ENCODE data around the gene AP2B1. TPM values are rescaled to one million over a fixed set of nuclear protein-coding genes. Genes with fewer than 3 reads are reported as not detected.

AP2B1 gene
- total and polyA plus RNA-seq, 9 of the 15 experiments (the other 6 are each of a cell fraction or from before 2014, with no cell fraction given): 60.1 to 287 (median 105) TPM

DNA sequence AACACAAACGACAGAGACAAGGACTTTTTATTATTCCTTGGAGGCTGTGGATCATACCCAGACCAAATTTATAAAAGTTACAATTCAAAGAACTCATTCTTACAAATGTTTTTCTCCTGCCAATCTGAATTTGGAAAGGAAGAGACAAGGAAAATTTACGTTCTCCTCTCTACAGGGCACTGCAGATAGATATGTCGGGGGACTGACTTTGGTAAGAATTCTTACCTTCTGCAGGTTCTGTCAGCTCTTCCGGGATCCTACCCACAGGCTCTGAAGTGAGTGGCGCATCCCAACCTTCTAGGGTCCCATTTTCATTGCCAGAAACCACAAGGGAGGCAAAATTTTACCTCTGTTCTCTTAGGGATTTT is 47.5 kb upstream of the AP2B1 start (continued):
- TF ChIP-seq MEIS2 (IDR thresholded peaks at IDR 0.05; ENCODE audit: partially characterized antibody) (peak; percentile 18), ZNF699 (CRISPR knock-in tag; IDR thresholded peaks at IDR 0.05; ENCODE audit: insufficient replicate concordance) (no peak), ILK (tag; IDR thresholded peaks at IDR 0.05; ENCODE audit: borderline replicate concordance, low read depth) (no peak), ZNF583 (CRISPR knock-in tag; IDR thresholded peaks at IDR 0.05) (no peak), ETV1 (tag; conservative IDR thresholded peaks at IDR 0.05; ENCODE audit: low read depth) (0 out of 2 replicates have a peak, but pooled peaks have one; percentile 1), ZNF165 (CRISPR knock-in tag; IDR thresholded peaks at IDR 0.05; ENCODE audit: borderline replicate concordance) (no peak)

DNA sequence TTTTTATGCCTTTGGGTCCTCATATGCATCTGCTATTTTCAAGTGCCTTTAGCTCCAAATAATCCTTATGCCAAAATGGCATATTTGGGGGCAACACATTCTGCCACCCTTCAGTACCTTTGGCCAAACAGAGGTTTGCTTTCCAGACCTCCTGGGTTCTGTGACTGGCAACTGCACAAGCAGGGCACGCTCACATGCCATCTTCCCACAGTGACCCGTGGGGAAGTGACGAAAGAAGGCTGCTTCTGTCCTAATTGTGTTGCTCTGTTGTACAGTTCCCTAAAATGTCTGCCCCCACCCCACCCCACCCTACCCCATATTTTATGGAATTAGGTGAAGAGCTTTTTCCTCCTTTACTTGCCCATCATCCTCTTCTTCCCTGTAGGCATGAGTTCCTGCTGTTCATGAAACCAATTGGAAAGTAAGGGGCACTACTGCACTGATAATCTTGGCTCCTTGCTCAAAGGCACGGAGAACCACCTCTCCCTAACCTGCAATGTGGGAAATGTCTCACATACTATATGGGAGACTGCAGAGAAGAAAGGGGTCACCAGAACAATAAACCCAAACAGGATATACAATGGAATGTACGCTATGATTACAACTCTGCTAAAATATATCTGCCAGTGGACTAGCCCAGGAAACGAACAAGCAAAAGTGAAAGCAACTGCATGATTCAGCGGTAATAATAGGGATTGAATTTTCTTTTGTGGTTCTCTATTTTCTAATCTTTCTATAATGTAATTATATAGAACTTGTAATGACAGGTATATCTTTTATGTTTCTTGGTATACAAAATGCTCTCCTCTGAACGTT is 46.3 kb upstream of the AP2B1 start:
- peak overlapping the region; percentile 24 for H3K4me3 ChIP-seq
- in situ Hi-C loops (cut with MboI) (no loop called here), intact Hi-C loops (cut with micrococcal nuclease) (no loop called here)
- H4K20me1 ChIP-seq (replicated peaks; ENCODE audit: control insufficient read depth, insufficient read depth, low read length): no peaks in the 10 kb centered on the region
- H3K4me1 ChIP-seq (replicated peaks in 1 of 2; ENCODE audit: control insufficient read depth in 2 of 2, insufficient read depth in 2 of 2, low read length in 2 of 2): peaks cover 10 to 36% of the 10 kb centered on the region in 2 experiments; a peak in 3 of 5 replicates
- 21% methylated on average over 8 of the region's 8 CpGs for WGBS (ENCODE audit: insufficient coverage, low coverage, missing lambda C conversion rate)
- H3K9me3 ChIP-seq (replicated peaks; ENCODE audit: control insufficient read depth, insufficient read depth, low read depth, low read length): no peaks in the 10 kb centered on the region
- CTCF ChIA-PET (ENCODE audit: low intra/inter-chr PET ratio): interaction anchor here (0.9 kb wide), 1 partner anchor 399 kb away, joined by 5 read pairs; the partner anchor contains the start of gene NLE1
- H3K9me1 ChIP-seq (ENCODE audit: control insufficient read depth, insufficient read depth, low read length): no peaks in the 10 kb centered on the region
- H2AFZ ChIP-seq (ENCODE audit: low read depth, low read length): peak overlapping the region; percentile 97
- FAIRE-seq (peak; percentile 65), DNase-seq (ENCODE audit: extremely low read depth in 1 of 4, low spot score in 3 of 4) (peak in 2 of 4 experiments; percentile 36 to 39), ATAC-seq (peak; percentile 53)
- no TSS peak for BruUV-seq (replicated peaks)
- H3K4me2 ChIP-seq (ENCODE audit: insufficient read depth, low read length): peak overlapping the region; percentile 84
- H3K9ac ChIP-seq (ENCODE audit: insufficient read depth in 1 of 2, low read depth in 2 of 2, low read length in 2 of 2): peak overlapping the region; percentile 37 to 65
- no peaks in the 10 kb centered on the region for H3K27me3 ChIP-seq (ENCODE audit: control insufficient read depth in 2 of 2, insufficient read depth in 2 of 2, low read length in 2 of 2)
- H3K79me2 ChIP-seq (ENCODE audit: control insufficient read depth, insufficient read depth, low read length): no peaks in the 10 kb centered on the region
- peak overlapping the region; percentile 73 for H3K27ac ChIP-seq (ENCODE audit: extremely low read depth, low read depth, low read length)
- POLR2A ChIA-PET: interaction anchor here (0.6 kb wide), 1 partner anchor 20 kb away, joined by 3 read pairs; no protein-coding TSS in a partner anchor
- H3K36me3 ChIP-seq (ENCODE audit: control insufficient read depth, insufficient read depth, low read length): no peaks in the 10 kb centered on the region
- TF ChIP-seq ARID1B (IDR thresholded peaks at IDR 0.05) (0 out of 2 replicates have a peak, but pooled peaks have one; percentile 21), MBD2 (IDR thresholded peaks at IDR 0.05; ENCODE audit: borderline replicate concordance, low read depth) (0 out of 2 replicates have a peak, but pooled peaks have one; percentile 28), ZNF766 (CRISPR knock-in tag; conservative IDR thresholded peaks at IDR 0.05) (0 out of 2 replicates have a peak, but pooled peaks have one; percentile 11), MAFF (IDR thresholded peaks at IDR 0.05; ENCODE audit: low read length) (peak; percentile 66), C11orf30 (IDR thresholded peaks at IDR 0.05; ENCODE audit: low read depth) (peak; percentile 87), POLR2A (conservative IDR thresholded peaks at IDR 0.05) (peak; percentile 31; the same call in 1 of the 2 replicates), ZNF316 (IDR thresholded peaks at IDR 0.05) (peak; percentile 85), SMARCA4 (IDR thresholded peaks at IDR 0.05) (peak; percentile 73)
- TF ChIP-seq, protein P1, sequence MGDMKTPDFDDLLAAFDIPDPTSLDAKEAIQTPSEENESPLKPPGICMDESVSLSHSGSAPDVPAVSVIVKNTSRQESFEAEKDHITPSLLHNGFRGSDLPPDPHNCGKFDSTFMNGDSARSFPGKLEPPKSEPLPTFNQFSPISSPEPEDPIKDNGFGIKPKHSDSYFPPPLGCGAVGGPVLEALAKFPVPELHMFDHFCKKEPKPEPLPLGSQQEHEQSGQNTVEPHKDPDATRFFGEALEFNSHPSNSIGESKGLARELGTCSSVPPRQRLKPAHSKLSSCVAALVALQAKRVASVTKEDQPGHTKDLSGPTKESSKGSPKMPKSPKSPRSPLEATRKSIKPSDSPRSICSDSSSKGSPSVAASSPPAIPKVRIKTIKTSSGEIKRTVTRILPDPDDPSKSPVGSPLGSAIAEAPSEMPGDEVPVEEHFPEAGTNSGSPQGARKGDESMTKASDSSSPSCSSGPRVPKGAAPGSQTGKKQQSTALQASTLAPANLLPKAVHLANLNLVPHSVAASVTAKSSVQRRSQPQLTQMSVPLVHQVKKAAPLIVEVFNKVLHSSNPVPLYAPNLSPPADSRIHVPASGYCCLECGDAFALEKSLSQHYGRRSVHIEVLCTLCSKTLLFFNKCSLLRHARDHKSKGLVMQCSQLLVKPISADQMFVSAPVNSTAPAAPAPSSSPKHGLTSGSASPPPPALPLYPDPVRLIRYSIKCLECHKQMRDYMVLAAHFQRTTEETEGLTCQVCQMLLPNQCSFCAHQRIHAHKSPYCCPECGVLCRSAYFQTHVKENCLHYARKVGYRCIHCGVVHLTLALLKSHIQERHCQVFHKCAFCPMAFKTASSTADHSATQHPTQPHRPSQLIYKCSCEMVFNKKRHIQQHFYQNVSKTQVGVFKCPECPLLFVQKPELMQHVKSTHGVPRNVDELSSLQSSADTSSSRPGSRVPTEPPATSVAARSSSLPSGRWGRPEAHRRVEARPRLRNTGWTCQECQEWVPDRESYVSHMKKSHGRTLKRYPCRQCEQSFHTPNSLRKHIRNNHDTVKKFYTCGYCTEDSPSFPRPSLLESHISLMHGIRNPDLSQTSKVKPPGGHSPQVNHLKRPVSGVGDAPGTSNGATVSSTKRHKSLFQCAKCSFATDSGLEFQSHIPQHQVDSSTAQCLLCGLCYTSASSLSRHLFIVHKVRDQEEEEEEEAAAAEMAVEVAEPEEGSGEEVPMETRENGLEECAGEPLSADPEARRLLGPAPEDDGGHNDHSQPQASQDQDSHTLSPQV (IDR thresholded peaks at IDR 0.05): peak; percentile 82
- TF ChIP-seq, protein P2, sequence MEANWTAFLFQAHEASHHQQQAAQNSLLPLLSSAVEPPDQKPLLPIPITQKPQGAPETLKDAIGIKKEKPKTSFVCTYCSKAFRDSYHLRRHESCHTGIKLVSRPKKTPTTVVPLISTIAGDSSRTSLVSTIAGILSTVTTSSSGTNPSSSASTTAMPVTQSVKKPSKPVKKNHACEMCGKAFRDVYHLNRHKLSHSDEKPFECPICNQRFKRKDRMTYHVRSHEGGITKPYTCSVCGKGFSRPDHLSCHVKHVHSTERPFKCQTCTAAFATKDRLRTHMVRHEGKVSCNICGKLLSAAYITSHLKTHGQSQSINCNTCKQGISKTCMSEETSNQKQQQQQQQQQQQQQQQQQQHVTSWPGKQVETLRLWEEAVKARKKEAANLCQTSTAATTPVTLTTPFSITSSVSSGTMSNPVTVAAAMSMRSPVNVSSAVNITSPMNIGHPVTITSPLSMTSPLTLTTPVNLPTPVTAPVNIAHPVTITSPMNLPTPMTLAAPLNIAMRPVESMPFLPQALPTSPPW (CRISPR knock-in tag; IDR thresholded peaks at IDR 0.05): 0 out of 2 replicates have a peak, but pooled peaks have one; percentile 9

Measured in K562 (cell line).